Memory B cell (primary cell): ENCODE measurements around the gene LSM3.

ENCODE experiments used
- ATAC-seq: fragments of 150-1000 bp; cut with Tn5 transposase; 2 replicates; pipeline ENCODE4 v1.10.0; 2021; ENCODE audit warnings: low read depth, mild to moderate bottlenecking, moderate library complexity
- DNase-seq, 2 donors: peaks; one replicate each; pipeline ENCODE4 v3.0.0; 2022; ENCODE audit warnings: low spot score in 2 of 2
- H3K27ac Mint-ChIP-seq: one replicate; pipeline ENCODE4 v1.8.0; 2022; ENCODE audit warnings: mild to moderate bottlenecking, moderate library complexity, mixed read lengths
- H3K27me3 Mint-ChIP-seq: one replicate; pipeline ENCODE4 v1.8.0; 2022; ENCODE audit warnings: mixed read lengths
- H3K36me3 Mint-ChIP-seq: one replicate; pipeline ENCODE4 v1.8.0; 2022; ENCODE audit warnings: mild to moderate bottlenecking, mixed read lengths
- H3K4me1 Mint-ChIP-seq: one replicate; pipeline ENCODE4 v1.8.0; 2022; ENCODE audit warnings: mixed read lengths
- H3K4me3 Mint-ChIP-seq: one replicate; pipeline ENCODE4 v1.8.0; 2022; ENCODE audit warnings: mild to moderate bottlenecking, moderate library complexity, mixed read lengths
- H3K9me3 Mint-ChIP-seq: one replicate; pipeline ENCODE4 v1.8.0; 2022; ENCODE audit warnings: mixed read lengths

The LSM3 gene

DNA sequence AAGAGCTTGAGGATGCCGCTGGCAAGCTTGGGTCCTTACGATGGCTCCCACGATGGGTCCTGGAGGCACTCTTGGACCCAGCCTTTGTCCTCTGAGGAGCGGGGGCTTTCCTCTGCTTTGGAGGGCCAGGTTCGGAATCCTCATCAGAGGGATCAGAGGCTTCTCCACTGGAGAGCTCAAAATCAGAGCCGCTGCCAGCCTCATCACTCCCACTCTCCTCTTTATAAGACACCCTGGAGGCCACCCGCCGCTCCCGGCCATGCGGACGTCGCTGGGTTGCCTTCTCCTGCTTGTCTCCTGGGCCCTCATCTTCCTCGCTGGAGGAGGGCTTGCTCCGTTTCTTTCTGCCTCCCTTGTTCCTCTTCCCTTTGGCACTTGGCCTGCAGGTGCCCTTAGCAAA is 20.2 kb upstream of the LSM3 start:
- H3K9me3 Mint-ChIP-seq = peaks cover 9% of the 10 kb centered on the region
- H3K4me3 Mint-ChIP-seq = no peak overlapping the region
- peak overlapping the region; percentile 67 for H3K27ac Mint-ChIP-seq
- H3K36me3 Mint-ChIP-seq = peaks cover 67% of the 10 kb centered on the region
- H3K4me1 Mint-ChIP-seq = peaks cover 6% of the 10 kb centered on the region
- no peaks in the 10 kb centered on the region for H3K27me3 Mint-ChIP-seq
- ATAC-seq (no peak), DNase-seq (no peak)

- H3K36me3 Mint-ChIP-seq = peaks cover 68% of the 10 kb centered on the region
- peaks cover 10% of the 10 kb centered on the region for H3K9me3 Mint-ChIP-seq
- no peak overlapping the region for H3K27ac Mint-ChIP-seq
- H3K4me3 Mint-ChIP-seq = no peak overlapping the region
- H3K27me3 Mint-ChIP-seq = no peaks in the 10 kb centered on the region
- ATAC-seq = no peak
- no peak for DNase-seq
- peaks cover 7% of the 10 kb centered on the region for H3K4me1 Mint-ChIP-seq
Measured at GRCh38 chr3:14159426-14159825, 19.2 kb upstream of the LSM3 start.

GRCh38 chr3:14161282-14161681 is 17.3 kb upstream of the LSM3 start:
- DNase-seq = no peak
- no peak overlapping the region for H3K4me3 Mint-ChIP-seq
- H3K27me3 Mint-ChIP-seq = no peaks in the 10 kb centered on the region
- peaks cover 7% of the 10 kb centered on the region for H3K4me1 Mint-ChIP-seq
- H3K27ac Mint-ChIP-seq = no peak overlapping the region
- peaks cover 75% of the 10 kb centered on the region for H3K36me3 Mint-ChIP-seq
- no peak for ATAC-seq
- peaks cover 10% of the 10 kb centered on the region for H3K9me3 Mint-ChIP-seq

DNA sequence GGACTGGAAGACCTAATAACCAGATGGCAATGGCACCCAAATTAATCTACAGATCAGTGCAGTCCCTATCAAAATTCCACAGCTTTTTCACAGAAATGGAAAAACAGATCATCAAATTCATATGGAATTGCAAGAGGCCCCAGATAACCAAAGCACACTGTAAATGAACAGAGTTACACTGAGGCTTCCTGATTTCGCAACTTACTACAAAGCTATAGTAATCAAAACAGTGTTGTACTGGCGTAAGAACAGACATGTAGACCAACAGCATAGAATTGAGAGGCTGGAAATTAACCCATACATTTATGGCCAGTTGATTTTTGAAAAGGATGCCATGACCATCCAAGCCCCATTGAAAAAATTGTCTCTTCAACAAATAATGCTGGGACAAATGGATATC is 16.4 kb upstream of the LSM3 start:
- DNase-seq = no peak
- Mint-ChIP-seq H3K27me3 (no peaks in the 10 kb centered on the region), H3K27ac (no peak overlapping the region), H3K4me1 (peaks cover 9% of the 10 kb centered on the region), H3K4me3 (no peak overlapping the region), H3K36me3 (peaks cover 79% of the 10 kb centered on the region), H3K9me3 (peaks cover 10% of the 10 kb centered on the region)
- ATAC-seq = no peak

DNA sequence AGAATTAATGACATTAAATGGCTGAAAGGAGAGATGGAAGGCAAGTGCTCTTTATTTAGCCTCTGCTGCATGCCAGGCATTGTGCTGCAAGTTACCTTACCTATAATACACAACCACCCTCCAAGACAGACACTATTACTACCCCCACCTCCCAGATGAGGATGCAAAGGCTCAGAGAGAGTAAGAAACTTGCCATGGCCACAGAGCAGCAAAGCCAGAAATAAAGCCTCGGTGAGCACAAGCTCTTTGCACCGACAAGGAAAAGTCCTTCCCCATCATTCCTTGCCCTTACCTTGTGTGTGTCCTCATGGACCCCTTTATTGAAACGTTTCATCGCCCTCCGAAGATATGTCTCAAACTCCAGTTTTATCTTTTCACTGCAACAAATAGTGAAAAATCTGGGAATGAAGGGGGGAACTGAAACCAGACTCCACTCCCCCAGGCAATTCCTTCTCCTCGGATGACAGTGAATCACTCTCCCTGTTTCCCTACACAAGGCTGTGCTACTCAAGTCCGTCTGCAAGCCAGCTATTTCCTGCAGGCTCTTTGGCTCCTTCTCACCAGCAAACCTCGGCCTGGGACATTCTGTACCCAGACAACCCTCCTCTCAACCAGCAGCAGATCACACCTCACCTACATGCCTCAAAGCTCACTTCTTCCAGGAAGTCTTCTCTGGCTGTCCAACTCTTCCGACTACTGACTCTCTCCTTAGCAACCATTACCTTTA is 11.6 kb upstream of the LSM3 start:
- Mint-ChIP-seq H3K27me3 (no peaks in the 10 kb centered on the region), H3K4me1 (peaks cover 23% of the 10 kb centered on the region), H3K4me3 (no peak overlapping the region), H3K27ac (peak overlapping the region; percentile 49), H3K36me3 (peaks cover 78% of the 10 kb centered on the region), H3K9me3 (peaks cover 6% of the 10 kb centered on the region)
- ATAC-seq (no peak), DNase-seq (no peak)

DNA sequence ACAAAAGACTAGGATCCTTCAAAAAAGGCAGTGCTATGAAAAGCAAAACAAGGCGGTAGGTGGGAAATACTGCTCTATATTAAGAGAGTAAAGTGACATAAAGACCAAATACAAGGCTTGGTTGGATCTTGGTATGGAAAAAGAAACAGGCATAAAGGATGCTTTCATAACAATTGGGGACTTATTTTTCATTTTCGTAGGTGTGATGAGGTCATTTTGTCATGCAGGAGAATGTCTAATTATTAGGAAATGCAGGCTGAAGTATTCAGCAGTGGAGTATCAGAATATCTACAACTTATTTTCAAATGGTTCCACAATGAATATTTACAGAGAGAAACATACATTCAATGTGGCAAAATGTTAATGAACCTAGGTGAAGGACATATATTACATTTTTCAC is 9.2 kb upstream of the LSM3 start:
- DNase-seq = no peak
- Mint-ChIP-seq H3K4me1 (peaks cover 28% of the 10 kb centered on the region), H3K27ac (no peak overlapping the region), H3K27me3 (no peaks in the 10 kb centered on the region), H3K36me3 (peaks cover 64% of the 10 kb centered on the region), H3K4me3 (no peak overlapping the region), H3K9me3 (no peaks in the 10 kb centered on the region)
- no peak for ATAC-seq

- peak overlapping the region; percentile 81 for H3K27ac Mint-ChIP-seq
- H3K27me3 Mint-ChIP-seq = no peaks in the 10 kb centered on the region
- no peaks in the 10 kb centered on the region for H3K9me3 Mint-ChIP-seq
- ATAC-seq (no peak), DNase-seq (no peak)
- peaks cover 29% of the 10 kb centered on the region for H3K4me1 Mint-ChIP-seq
- peaks cover 60% of the 10 kb centered on the region for H3K36me3 Mint-ChIP-seq
- H3K4me3 Mint-ChIP-seq = no peak overlapping the region
Measured at GRCh38 chr3:14169871-14170270, 8.7 kb upstream of the LSM3 start.

GRCh38 chr3:14170531-14171159 is 8.0 kb upstream of the LSM3 start:
- DNase-seq (no peak), ATAC-seq (no peak)
- Mint-ChIP-seq H3K9me3 (no peaks in the 10 kb centered on the region), H3K27me3 (no peaks in the 10 kb centered on the region), H3K36me3 (peaks cover 54% of the 10 kb centered on the region), H3K27ac (peak overlapping the region; percentile 81), H3K4me3 (no peak overlapping the region), H3K4me1 (peaks cover 37% of the 10 kb centered on the region)

DNA sequence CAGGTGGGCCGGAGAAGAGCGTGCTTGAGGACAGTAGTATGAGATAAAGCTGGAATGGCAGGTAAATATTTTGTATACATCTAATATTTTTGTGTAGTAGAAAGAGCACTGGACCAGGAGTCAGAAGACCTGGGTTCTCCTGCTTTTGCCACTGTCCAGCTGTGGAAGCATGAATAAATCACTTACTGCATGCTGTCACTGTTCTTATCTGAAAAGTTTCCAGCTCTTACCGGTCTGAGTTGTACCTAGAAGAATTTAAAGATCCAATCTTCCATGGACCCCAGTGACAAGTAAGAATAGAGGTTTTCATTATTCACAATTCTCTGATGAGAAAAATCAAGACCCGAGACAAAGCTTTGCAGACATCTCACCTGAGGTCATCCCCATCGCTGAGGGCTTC is 6.1 kb upstream of the LSM3 start:
- H3K4me1 Mint-ChIP-seq = peaks cover 40% of the 10 kb centered on the region
- peaks cover 38% of the 10 kb centered on the region for H3K36me3 Mint-ChIP-seq
- H3K9me3 Mint-ChIP-seq = no peaks in the 10 kb centered on the region
- H3K4me3 Mint-ChIP-seq = no peak overlapping the region
- no peaks in the 10 kb centered on the region for H3K27me3 Mint-ChIP-seq
- H3K27ac Mint-ChIP-seq = peak overlapping the region; percentile 51
- no peak for DNase-seq
- no peak for ATAC-seq

DNA sequence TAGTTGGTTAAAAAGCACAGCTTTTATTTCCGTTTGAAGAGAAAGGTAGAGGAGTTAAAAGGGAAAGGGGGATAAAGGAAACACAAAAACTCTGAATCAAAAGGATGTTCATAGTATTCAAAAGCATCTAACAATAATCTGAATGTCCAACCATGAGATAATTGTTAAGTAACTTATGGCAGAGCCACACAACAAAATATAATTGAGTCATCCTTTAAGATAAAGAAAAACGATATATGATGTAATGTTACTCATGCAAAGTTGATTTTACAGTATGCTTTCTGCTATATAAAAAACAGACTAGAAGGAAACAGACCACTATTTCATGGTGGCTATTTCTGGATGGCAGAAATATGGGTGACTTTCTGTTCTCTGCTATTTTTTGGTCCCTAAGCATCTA is 4.1 kb upstream of the LSM3 start:
- no peaks in the 10 kb centered on the region for H3K9me3 Mint-ChIP-seq
- peaks cover 26% of the 10 kb centered on the region for H3K36me3 Mint-ChIP-seq
- DNase-seq (no peak), ATAC-seq (no peak)
- H3K4me1 Mint-ChIP-seq = peaks cover 47% of the 10 kb centered on the region
- no peaks in the 10 kb centered on the region for H3K27me3 Mint-ChIP-seq
- peak overlapping the region; percentile 91 for H3K27ac Mint-ChIP-seq
- no peak overlapping the region for H3K4me3 Mint-ChIP-seq

GRCh38 chr3:14175383-14176037 is 3.1 kb upstream of the LSM3 start:
- Mint-ChIP-seq H3K4me3 (peak overlapping the region; percentile 74), H3K36me3 (peaks cover 19% of the 10 kb centered on the region), H3K27me3 (no peaks in the 10 kb centered on the region), H3K4me1 (peaks cover 48% of the 10 kb centered on the region), H3K27ac (peak overlapping the region; percentile 91), H3K9me3 (no peaks in the 10 kb centered on the region)
- DNase-seq = peak in 1 of 2 donors; percentile 21
- peak; percentile 22 for ATAC-seq

DNA sequence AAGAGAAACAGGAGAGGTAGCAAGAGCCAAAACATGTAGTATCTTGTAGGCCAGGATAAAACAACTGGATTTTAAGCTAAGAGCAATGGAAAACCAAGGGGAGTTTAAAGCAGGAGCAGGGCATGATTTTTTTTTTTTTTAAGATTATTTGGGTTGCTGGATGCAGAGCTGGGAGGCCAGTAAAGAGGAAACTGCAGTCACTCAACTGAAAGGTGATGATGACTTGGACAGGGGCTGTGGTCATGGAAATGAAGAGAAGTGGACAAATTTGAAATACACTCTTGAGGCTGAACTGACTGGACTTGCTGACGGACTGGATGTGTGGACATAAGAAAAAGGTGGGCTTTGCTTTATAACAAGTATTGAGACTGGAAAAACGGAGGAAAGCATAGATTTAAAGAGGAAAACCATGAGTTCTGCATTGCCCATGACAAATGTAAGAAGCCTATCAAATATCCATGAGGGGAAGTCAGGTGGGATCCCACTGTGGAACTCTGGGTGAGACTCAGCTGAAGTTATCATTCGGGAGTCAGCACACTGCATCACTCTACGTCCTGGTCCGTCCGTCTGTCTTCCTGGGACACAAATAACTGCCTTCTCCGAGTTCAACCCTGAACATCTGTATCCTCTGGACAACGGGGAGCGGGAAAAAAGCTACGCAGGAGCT is 904 bp upstream of the LSM3 start:
- peak overlapping the region; percentile 98 for H3K4me3 Mint-ChIP-seq
- H3K4me1 Mint-ChIP-seq = peaks cover 47% of the 10 kb centered on the region
- H3K9me3 Mint-ChIP-seq = no peaks in the 10 kb centered on the region
- peak overlapping the region; percentile 99 for H3K27ac Mint-ChIP-seq
- DNase-seq = no peak
- no peaks in the 10 kb centered on the region for H3K27me3 Mint-ChIP-seq
- peak; percentile 1 for ATAC-seq
- peaks cover 7% of the 10 kb centered on the region for H3K36me3 Mint-ChIP-seq

GRCh38 chr3:14179114-14179465 is 473 bp downstream of the LSM3 start:
- H3K36me3 Mint-ChIP-seq = peaks cover 9% of the 10 kb centered on the region

GRCh38 chr3:14179795-14180194 is 1.2 kb downstream of the LSM3 start:
- H3K27ac Mint-ChIP-seq = peak overlapping the region; percentile 99
- H3K27me3 Mint-ChIP-seq = no peaks in the 10 kb centered on the region
- H3K9me3 Mint-ChIP-seq = no peaks in the 10 kb centered on the region
- no peak for ATAC-seq
- peak overlapping the region; percentile 61 for H3K4me3 Mint-ChIP-seq
- H3K36me3 Mint-ChIP-seq = peaks cover 10% of the 10 kb centered on the region
- H3K4me1 Mint-ChIP-seq = peaks cover 41% of the 10 kb centered on the region
- no peak for DNase-seq

More at GRCh38 chr3:14179114-14179465, 473 bp downstream of the LSM3 start:
- H3K4me1 Mint-ChIP-seq = peaks cover 42% of the 10 kb centered on the region
- peak overlapping the region; percentile 98 for H3K4me3 Mint-ChIP-seq
- peak overlapping the region; percentile 99 for H3K27ac Mint-ChIP-seq
- DNase-seq (no peak), ATAC-seq (no peak)
- no peaks in the 10 kb centered on the region for H3K9me3 Mint-ChIP-seq
- H3K27me3 Mint-ChIP-seq = no peaks in the 10 kb centered on the region
